NCI-H2196 treated with DMSO at 0.1 percent for 48 hours (cell line): ENCODE data around the gene KLHL33.
A peak's percentile ranks its signal among the peaks of the same experiment; 100 is the strongest.
"Not testable (repeated sequence)": the region's sequence is repeated elsewhere in the genome, so short reads cannot be mapped to it uniquely, and the experiment has no call there.

Experiments used
- DNase-seq: peaks from one replicate; lab custom pipeline; 2025; ENCODE audit not compliant: unreplicated experiment; lab: John Stamatoyannopoulos, UW

The KLHL33 gene

DNA sequence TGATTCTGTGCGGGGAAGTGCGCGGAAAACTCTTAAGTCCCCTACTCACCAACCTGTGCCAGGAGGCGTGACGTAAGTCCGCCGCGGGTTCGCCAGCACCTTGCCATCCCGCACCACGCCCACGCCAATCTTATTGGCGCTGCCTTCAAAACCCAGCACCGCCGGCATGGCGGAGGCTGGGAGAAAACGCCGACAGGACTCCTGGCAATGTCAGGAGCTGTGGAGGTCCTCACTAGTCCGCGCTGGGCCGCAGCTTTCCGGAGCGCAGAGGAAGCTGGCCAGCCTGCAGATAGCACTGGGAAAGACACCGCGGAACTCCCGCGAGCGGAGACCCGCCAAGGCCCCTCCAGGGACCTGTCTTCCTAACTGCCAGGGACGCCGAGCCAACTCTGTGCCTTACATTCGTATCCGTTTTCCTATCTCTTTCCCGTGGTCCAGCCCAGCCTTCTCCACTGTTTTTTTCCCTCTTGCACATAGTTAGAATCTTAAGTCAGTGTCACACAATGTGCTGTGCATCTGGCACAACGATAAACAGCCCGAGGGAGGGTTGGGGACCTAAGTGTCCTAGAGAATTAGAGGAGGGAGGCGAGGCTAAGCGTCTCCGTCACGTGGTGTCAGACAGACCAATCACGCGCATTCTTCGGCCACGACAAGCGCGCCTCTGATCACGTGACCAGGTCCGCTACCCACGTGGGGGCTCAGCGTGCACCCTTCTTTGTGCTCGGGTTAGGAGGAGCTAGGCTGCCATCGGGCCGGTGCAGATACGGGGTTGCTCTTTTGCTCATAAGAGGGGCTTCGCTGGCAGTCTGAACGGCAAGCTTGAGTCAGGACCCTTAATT is 18.8 kb upstream of the KLHL33 start, which contains the start of the genes APEX1 and OSGEP:
APEX1 (plus strand) TSS at position 711 of the 839 bp plus-strand sequence. CDS start 420 bp downstream, outside the sequence.
OSGEP (minus strand) TSS at position 297 of the 839 bp plus-strand sequence; CDS start at position 168, 129 bp downstream.
- peak; percentile 97 for DNase-seq

- not testable (repeated sequence) for DNase-seq
Measured at GRCh38 chr14:20452831-20453230, 16.9 kb upstream of the KLHL33 start.

GRCh38 chr14:20446889-20447288 is 10.9 kb upstream of the KLHL33 start:
- DNase-seq: no peak

GRCh38 chr14:20443650-20444049 is 7.7 kb upstream of the KLHL33 start:
- DNase-seq: not testable (repeated sequence)

DNA sequence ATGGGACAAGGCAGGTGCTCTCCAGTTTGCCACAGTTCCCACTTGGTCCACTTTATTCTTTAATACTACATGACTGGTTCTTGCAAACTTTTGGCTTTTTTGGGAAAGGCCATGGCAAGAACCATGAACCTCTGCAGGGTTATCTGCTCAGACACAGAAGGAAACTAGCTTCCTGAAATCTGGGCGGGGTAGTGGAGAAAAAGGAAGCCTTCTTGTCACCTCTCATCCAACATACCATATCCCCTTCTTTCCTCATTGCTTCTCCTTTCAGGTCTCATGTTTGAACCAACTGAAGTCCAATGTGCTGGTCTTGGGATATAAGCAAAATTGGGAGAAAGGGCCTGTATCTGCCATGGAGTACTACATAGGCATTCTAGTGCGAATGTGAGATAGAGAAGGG is 5.5 kb upstream of the KLHL33 start:
- DNase-seq: no peak

DNA sequence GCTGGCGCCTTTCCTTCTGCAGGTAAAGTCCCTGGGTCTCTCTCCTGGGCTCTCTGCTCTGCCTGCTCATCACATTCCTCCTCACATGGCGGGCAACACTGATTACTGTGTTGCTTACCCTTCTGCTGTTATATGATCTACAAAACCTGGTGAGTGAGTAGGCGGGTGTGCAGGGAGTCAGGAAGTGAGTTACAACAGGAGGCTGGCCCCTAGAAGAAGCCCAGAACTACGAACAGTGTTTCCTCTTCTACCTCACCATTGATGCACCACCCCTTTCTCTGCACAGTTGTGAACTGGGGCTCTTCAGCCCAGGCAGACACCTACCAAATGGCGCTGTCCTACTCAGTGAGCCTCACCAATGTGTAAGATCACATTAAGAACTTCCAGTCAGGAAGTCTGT is 4.9 kb upstream of the KLHL33 start:
- no peak for DNase-seq

- DNase-seq: no peak
Measured at GRCh38 chr14:20440465-20440864, 4.5 kb upstream of the KLHL33 start.

GRCh38 chr14:20438664-20439063 is 2.7 kb upstream of the KLHL33 start:
- no peak for DNase-seq

DNA sequence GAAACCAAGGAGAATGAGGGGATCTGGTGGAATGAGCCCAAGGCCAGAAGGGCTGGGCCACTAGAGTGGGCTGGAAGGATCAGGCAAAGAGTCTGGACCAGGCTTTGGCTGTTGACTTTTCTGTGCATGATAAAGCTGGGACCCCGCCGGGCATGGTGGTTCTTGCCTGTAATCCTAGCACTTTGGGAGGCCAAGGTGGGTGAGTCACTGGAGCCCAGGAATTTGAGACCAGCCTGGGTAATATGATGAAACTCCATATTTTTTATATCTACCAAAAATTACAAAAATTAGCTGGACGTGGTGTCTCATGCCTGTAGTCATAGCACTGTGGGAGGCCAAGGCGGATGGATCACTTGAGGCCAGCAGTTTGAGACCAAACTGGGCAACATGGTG is 393 bp upstream of the KLHL33 start:
- DNase-seq: no peak

DNA sequence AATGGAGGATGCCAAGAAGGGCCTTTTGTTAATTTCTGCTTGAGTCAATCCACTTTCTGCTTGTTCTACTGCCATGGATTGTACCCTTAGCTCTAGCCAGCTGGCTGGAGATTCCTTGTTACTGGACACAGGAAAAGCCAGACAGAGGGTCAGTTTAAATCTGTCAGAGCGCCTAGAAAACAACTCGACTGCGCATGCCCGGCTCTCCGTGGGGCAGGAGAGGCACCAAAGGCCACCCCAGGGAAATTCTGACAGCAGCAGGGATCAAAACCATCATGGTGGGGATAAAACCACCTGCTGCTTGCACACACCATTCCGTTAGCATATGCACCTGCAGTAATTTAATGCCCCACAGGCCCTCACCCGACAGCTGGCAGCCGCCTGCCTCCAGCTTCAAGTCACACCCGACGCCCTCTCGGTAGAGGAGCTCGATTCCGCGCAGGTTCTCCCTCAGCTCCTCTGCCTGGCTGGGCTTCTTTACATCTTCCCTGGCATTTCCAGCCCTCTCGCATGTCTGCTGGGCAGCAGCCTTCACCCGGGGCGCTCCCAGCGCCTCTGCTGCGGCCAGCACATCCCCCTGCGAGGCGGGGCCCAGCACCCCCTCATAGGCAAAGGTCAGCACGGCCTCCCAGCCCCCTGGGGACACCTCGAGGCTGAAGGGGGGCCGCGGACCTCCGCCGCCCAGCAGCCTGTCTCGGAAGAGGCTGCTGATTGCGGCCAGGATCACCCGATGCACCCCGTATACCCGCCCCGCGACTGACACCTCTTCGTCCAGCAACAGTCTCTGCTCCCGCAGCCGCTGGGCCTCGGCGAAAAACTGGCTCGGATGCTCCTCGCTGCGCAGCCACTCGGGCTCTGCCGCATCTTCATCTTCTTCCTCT is 1.0 kb downstream of the KLHL33 start:
- DNase-seq: no peak

DNA sequence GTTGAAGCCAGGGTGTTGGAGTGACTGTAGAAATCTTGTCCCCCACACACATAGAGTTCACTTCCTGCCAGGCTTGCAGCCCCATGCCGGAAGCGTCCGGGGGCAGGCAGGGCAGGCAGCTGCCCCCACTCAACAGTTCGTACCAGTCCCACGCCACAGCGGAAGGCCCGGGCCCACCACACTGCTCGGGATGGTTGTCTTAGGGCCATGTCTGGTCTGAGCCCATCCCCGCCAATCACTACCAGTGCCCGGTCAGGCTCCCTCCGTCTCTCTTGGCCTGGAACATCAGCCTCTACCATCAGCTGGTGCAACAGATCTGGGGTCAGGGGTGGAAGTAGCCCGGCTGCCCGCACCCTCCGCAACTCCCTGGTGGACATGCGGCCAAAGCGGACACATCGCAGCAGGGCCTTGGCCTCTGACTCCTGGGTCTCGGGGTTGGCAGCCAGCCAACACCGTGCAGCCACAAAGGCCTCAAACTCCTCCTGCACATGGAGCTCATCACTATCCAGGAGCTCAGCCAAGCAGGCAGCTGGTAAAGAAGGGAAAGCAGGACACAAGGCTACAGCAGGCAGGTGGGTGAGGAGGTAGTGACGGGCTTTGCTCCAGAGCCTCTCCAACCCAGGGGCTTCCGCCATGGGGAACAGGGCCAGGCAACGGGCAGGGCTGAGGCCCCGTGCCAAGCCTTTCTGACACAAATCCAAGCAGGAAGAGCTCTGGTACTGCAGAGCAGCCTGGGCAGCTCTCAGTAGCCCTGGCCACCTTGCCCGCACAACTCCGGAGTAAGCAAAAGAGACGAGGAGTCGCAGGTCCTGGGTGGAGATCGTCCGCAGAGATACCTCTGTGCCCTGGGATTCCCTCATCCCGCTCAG is 5.9 kb downstream of the KLHL33 start:
- peak; percentile 88 for DNase-seq

DNA sequence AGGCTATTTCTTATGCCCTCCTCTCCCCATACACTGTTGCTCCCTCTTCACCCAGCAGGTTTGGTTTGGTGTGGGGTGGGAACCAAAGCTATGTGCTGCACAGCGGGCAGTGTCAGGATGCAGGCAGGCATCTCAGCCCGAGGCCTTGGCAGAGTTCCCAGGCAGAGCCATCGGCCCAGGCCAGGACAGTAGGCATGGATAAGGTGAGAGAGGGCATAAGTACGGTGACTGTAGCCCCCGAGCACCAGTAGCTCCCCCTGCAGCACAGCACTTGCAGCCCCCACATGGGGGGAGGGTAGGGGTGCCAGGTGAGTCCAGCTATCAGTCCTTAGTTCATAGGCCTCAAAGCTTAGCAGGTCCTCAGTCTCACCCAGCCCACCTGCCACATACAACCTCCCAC is 7.2 kb downstream of the KLHL33 start:
- DNase-seq: no peak

GRCh38 chr14:20428010-20428365 is 8.0 kb downstream of the KLHL33 start:
- DNase-seq: no peak

GRCh38 chr14:20427231-20428009 is 8.5 kb downstream of the KLHL33 start:
- no peak for DNase-seq

GRCh38 chr14:20424851-20425250 is 11.1 kb downstream of the KLHL33 start:
- no peak for DNase-seq

- DNase-seq: no peak
Measured at GRCh38 chr14:20422886-20423285, 13.1 kb downstream of the KLHL33 start.

- DNase-seq: no peak
Measured at GRCh38 chr14:20421267-20421666, 14.7 kb downstream of the KLHL33 start.

GRCh38 chr14:20419419-20419818 is 16.5 kb downstream of the KLHL33 start:
- no peak for DNase-seq

DNA sequence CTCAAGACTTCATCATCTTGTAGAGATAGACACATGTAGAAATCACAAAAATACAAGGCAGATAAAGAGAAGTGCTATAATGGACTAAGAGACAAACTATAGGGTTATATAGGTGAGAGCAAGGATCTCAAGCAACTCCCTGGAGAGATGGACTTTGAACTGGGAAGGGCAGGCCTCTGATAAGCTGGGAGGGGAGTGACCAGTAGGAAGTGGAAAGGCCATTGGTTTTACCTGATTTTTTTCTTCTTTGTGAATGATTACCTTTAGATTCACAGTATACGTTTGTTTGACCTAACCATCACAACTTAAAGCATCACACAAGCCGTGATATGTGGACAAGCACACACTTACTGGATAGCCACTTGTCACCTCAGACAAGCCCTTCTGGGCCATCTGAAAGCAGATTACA is 17.5 kb downstream of the KLHL33 start:
- DNase-seq: no peak
